Activated CD8-positive, alpha-beta memory T cell treated with anti-CD3 and anti-CD28 coated beads, Interleukin-2, amount 50 U/mL, for 1 hour (primary cell): ENCODE measurements around the gene S1PR1.
A peak's percentile ranks its signal among the peaks of the same experiment; 100 is the strongest.
"Not testable (repeated sequence)": the region's sequence is repeated elsewhere in the genome, so short reads cannot be mapped to it uniquely, and the experiment has no call there.

Source experiments
- DNase-seq: peaks from one replicate; pipeline ENCODE4 v3.0.0-alpha.2; 2020; ENCODE audit errors: extremely low read depth

S1PR1 gene

GRCh38 chr1:101219924-101220870 lies 16.6 kb upstream of the S1PR1 start:
- no peak for DNase-seq

- DNase-seq = no peak
Measured at GRCh38 chr1:101220906-101221305, 15.9 kb upstream of the S1PR1 start.

- no peak for DNase-seq
Measured at GRCh38 chr1:101221945-101222429, 14.8 kb upstream of the S1PR1 start.

DNA sequence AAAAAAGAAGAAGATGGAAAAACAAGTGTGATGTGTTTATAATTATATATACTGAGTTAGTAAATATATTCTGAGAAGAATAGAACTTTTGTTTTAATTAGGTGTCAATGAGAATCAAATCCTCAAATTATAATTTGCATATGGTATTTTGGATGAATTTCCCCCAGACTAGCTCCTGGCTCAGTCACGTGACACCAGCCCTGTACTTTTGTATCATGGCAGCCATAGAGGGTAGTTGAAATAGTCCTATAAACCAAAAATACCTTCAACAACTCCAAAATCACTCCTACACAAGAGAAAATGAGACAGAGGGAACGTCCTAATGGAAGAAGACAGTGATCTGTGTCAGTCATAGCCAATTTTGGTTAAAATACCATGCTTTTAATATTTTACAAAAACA lies 9.0 kb upstream of the S1PR1 start:
- no peak for DNase-seq

- DNase-seq = no peak
Measured at GRCh38 chr1:101228424-101229134, 8.2 kb upstream of the S1PR1 start.

DNA sequence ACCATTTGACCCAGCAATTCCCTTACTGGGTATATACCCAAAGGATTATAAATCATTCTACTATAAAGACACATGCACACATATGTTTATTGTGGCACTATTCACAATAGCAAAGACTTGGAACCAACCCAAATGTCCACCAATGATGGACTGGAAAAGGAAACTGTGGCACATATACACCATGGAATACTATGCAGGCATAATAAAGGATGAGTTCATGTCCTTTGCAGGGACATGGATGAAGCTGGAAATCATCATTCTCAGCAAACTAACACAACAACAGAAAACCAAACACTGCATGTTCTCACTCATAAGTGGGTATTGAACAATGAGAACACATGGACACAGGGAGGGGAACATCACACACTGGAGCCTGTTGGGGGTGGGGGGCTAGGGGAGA lies 4.6 kb upstream of the S1PR1 start:
- not testable (repeated sequence) for DNase-seq

- no peak for DNase-seq
Measured at GRCh38 chr1:101233495-101233894, 3.3 kb upstream of the S1PR1 start.

DNA sequence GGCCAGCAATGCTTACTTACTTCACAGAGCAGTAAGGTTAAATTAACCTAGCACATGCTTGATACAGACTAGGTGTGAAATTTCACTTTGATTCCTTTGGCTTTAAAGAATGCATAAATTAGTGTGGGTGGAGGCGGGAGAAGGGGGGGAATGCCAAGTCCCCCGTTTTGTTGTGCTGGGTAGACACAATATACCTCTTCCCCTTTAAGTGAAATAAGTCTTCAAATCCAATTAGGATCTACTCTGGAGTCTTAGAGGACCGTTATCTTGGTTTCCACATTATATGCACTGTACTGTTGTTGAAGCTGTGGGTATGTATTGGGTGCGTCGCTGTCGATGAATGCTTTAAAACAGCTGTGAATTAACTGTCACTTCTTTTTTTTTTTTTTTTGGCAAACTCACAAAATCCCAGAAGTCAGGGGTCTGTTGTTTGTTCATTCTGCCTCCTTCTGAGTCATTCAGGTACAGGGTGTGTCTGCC lies 1.6 kb upstream of the S1PR1 start:
- no peak for DNase-seq

DNA sequence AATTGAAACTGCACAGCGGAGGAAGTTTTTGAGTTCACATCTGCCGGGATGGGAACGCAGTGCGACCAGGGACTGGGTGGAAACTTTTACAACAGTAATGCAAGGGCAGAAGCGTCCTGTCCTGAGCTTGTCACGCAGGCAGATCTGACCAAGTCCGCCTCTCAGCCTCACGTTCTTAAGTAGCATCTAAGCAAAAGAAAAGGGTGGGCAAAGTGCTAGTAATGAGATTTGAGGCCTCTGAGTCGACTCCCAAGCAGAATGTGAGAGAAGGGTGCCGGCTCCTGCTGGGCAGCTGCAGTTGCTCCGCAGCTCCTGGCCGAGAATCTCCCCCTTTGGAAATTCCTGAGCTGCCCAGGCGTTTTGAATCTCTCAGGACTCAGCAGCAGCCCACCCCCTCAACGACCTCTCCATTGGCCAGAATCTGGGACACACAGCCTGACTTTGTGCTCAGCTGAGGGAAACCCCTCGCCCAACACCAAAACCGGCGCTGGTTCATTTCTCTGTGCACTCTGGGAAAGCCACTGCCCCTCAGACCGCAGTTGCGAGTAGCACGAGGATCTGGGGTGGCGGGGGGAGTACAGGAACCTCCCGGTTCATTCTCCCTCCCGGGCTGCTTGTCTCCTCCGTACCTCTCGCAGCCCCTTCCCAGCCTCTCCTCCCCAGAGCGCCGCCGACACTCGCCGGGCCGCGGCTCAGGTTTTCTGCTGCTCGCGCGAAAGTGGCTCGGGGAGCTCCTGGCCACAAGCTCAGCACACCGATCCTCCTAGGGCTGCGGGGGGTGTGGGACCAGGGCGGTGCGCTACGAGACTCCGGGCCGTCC lies 913 bp upstream of the S1PR1 start:
- DNase-seq = peak; percentile 57

- no peak for DNase-seq
Measured at GRCh38 chr1:101237229-101237837, 514 bp downstream of the S1PR1 start.

DNA sequence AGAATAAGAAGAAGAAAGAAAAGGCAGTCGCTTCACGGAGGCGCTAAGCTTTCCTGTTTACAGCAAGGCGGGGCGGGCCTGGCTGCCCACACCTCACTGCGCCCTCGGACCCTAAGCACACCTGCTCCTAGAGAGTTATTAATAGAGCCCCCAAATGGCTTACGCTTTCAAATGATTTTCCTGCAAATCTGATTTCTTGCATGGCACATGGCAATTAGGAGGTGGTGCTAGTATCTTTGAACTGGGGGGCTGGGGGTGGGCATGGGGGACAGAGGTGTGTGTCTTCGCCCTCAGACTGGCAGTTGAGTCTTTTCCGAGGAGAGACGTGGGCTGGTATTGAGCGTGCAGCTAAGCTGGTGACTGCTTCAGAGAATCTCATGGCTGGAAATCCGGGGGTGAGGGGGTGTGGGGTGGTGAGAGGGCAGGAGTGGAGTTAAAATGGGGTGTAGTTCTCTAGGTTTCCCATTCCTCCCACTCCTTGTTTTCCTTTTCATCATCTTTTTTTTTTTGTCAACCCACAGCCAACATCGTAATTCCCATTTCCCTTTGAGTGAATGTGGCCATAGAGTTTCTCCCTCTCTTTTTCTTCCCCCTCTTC lies 1.3 kb downstream of the S1PR1 start:
- no peak for DNase-seq

DNA sequence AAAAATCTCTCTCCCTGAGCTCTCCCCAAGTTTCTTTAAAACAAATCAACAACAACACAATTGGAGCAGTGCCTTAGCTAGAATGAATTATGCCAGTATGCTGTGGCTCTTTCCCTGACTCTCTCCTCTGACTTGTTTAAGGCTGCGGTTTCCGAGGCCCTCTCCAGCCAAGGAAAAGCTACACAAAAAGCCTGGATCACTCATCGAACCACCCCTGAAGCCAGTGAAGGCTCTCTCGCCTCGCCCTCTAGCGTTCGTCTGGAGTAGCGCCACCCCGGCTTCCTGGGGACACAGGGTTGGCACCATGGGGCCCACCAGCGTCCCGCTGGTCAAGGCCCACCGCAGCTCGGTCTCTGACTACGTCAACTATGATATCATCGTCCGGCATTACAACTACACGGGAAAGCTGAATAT lies 1.9 kb downstream of the S1PR1 start:
- peak; percentile 67 for DNase-seq

GRCh38 chr1:101239095-101240040 lies 2.5 kb downstream of the S1PR1 start:
- peak; percentile 32 for DNase-seq

DNA sequence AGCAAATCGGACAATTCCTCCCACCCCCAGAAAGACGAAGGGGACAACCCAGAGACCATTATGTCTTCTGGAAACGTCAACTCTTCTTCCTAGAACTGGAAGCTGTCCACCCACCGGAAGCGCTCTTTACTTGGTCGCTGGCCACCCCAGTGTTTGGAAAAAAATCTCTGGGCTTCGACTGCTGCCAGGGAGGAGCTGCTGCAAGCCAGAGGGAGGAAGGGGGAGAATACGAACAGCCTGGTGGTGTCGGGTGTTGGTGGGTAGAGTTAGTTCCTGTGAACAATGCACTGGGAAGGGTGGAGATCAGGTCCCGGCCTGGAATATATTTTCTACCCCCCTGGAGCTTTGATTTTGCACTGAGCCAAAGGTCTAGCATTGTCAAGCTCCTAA lies 3.2 kb downstream of the S1PR1 start:
- DNase-seq = no peak

DNA sequence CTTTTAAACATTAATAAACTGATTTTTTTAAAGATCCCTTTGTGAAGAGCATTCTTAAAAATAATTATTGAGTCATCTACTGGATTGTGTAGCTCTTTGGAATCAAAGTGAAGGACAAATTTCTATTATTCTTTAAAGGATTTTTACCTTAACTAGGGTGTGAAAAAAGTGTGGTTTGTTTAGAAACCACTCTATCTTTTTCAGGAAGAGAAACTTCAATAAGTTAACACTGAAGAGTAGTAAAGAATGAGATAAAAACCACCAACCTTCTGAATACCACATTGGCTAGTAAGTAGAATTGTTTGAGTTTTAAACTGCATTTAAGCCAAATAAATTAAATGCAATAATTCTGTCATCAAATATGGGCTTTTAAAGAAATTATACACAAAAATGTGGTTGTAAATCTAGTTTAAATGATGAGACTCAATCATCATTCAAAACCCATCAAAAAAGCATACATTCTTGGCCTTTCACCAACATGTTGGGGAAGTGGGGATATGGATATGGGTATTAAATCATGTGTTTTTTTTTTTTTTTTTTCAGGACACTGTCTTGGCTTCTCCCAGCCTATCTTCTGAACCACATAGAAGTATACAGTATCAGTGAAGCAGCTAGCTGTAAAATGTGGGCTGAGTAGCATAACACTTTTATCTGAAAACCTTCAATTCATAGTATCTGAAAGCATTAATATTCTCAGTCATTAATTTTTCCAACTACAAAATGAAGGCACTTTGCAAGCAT lies 4.8 kb downstream of the S1PR1 start:
- no peak for DNase-seq

DNA sequence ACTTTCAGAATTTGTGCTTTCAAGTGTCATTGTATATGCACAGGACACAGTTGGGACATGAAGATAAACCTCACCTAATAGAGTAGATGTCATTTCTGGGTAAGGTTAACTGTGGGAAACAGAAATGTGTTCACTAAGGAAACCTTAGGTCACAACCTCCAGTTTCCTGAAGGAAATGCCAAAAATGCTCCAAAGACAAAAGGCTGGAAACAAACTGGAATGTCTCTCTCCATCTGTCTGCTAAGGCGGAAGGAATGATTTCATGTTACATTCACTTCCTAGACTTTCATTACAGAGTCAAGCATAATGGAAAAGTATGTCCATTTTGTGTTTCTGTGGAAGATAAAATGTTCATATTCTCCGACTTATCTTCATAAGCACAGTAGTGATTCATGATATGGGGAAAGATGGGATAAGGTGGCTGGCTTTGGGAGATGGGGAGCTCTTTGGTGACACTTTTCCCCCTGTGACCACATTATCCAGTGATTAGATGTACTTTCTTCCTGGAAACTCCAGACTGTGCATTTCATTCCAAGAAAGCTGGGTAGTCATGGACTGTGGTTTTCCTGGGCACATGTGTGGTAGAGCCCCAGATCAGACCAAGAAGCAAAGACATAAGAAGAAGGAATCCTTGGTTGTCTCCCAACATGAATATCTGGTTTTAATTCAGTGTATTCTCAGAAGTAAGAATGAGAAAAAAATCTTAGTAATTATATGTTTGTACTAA lies 5.7 kb downstream of the S1PR1 start:
- no peak for DNase-seq

DNA sequence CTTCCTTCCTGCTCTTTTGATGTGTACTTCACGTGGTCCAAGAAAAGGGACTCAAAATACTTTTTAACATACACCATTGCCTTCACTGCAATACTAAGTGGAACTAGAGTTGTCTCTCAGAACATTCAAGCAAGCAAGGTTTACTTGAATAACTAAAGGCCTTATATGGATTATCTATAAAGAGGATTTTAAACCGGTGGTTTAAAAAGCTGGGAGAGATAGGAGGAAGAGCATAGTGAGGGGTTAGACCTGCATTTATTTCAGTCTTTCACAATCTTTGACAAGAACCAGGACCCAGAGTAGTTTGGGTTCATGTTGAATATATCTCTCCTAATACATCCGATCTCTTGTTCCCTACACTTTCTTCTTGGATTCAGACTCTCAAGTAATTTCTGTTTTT lies 6.9 kb downstream of the S1PR1 start:
- DNase-seq = no peak

DNA sequence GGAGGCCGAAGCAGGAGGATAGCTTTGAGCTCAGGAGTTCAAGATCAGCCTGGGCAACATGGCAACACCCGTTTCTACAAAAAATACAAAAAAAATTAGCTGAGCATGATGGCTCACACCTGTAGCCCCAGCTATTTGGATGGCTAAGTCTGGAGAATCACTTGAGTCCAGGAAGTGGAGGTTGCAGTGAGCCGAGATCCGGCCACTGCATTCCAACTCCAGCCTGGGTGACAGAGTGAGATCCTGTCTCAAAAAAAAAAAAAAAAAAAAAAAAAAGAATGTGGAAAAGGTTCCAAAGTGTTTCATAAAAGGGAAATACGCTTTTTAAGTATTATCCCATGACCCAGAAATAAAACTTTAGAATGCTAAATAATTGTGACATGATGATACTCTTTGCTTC lies 8.0 kb downstream of the S1PR1 start:
- DNase-seq = no peak
